ENCODE results near the gene MPHOSPH10. TPM values are rescaled to one million over a fixed set of nuclear protein-coding genes. Genes with fewer than 3 reads are reported as not detected.

Gene MPHOSPH10
- total and polyA plus RNA-seq, 2 of the 13 experiments (the other 11 are each of a cell fraction or from before 2014, with no cell fraction given) = 37.8 to 137 TPM

GRCh38 chr2:71130152-71130904, at the start of gene MPHOSPH10, which contains the start of gene MCEE (continued):
- TF ChIP-seq, protein P1, sequence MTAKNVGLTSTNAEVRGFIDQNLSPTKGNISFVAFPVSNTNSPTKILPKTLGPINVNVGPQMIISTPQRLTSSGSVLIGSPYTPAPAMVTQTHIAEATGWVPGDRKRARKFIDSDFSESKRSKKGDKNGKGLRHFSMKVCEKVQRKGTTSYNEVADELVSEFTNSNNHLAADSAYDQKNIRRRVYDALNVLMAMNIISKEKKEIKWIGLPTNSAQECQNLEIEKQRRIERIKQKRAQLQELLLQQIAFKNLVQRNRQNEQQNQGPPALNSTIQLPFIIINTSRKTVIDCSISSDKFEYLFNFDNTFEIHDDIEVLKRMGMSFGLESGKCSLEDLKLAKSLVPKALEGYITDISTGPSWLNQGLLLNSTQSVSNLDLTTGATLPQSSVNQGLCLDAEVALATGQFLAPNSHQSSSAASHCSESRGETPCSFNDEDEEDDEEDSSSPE (CRISPR knock-in tag; IDR thresholded peaks at IDR 0.05) = peak; percentile 78
- TF ChIP-seq, protein P2, sequence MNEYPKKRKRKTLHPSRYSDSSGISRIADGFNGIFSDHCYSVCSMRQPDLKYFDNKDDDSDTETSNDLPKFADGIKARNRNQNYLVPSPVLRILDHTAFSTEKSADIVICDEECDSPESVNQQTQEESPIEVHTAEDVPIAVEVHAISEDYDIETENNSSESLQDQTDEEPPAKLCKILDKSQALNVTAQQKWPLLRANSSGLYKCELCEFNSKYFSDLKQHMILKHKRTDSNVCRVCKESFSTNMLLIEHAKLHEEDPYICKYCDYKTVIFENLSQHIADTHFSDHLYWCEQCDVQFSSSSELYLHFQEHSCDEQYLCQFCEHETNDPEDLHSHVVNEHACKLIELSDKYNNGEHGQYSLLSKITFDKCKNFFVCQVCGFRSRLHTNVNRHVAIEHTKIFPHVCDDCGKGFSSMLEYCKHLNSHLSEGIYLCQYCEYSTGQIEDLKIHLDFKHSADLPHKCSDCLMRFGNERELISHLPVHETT (CRISPR knock-in tag; conservative IDR thresholded peaks at IDR 0.05) = peak; percentile 55; the same call in 1 of the 2 replicates
- TF ChIP-seq, protein P3, sequence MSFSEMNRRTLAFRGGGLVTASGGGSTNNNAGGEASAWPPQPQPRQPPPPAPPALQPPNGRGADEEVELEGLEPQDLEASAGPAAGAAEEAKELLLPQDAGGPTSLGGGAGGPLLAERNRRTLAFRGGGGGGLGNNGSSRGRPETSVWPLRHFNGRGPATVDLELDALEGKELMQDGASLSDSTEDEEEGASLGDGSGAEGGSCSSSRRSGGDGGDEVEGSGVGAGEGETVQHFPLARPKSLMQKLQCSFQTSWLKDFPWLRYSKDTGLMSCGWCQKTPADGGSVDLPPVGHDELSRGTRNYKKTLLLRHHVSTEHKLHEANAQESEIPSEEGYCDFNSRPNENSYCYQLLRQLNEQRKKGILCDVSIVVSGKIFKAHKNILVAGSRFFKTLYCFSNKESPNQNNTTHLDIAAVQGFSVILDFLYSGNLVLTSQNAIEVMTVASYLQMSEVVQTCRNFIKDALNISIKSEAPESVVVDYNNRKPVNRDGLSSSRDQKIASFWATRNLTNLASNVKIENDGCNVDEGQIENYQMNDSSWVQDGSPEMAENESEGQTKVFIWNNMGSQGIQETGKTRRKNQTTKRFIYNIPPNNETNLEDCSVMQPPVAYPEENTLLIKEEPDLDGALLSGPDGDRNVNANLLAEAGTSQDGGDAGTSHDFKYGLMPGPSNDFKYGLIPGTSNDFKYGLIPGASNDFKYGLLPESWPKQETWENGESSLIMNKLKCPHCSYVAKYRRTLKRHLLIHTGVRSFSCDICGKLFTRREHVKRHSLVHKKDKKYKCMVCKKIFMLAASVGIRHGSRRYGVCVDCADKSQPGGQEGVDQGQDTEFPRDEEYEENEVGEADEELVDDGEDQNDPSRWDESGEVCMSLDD (CRISPR knock-in tag; IDR thresholded peaks at IDR 0.05; ENCODE audit: borderline replicate concordance) = peak; percentile 74; the same call in 1 of the 2 replicates
- TF ChIP-seq SP5 (CRISPR knock-in tag; IDR thresholded peaks at IDR 0.05; ENCODE audit: borderline replicate concordance, low read depth) (0 out of 2 replicates have a peak, but pooled peaks have one; percentile 13), ZBTB7A (CRISPR knock-in tag; IDR thresholded peaks at IDR 0.05) (peak; percentile 68; the same call in 1 of the 2 replicates), EED (CRISPR knock-in tag; IDR thresholded peaks at IDR 0.05) (peak; percentile 99), HINFP (CRISPR knock-in tag; IDR thresholded peaks at IDR 0.05; ENCODE audit: low read depth) (peak; percentile 44; the same call in 1 of the 2 replicates), KDM4B (CRISPR knock-in tag; IDR thresholded peaks at IDR 0.05) (no peak; the same call in 1 of the 2 replicates), TIGD3 (CRISPR knock-in tag; IDR thresholded peaks at IDR 0.05; ENCODE audit: borderline replicate concordance) (peak; percentile 90), ISX (CRISPR knock-in tag; conservative IDR thresholded peaks at IDR 0.05) (peak; percentile 83; the same call in 1 of the 2 replicates), ZFP62 (CRISPR knock-in tag; IDR thresholded peaks at IDR 0.05) (no peak), PATZ1 (CRISPR knock-in tag; IDR thresholded peaks at IDR 0.05) (peak; percentile 42), ZNF484 (CRISPR knock-in tag; IDR thresholded peaks at IDR 0.05; ENCODE audit: borderline replicate concordance, low read depth) (0 out of 2 replicates have a peak, but pooled peaks have one; percentile 33), PCBP2 (optimal IDR thresholded peaks at IDR 0.05; ENCODE audit: low read depth, low read length, poor library complexity, severe bottlenecking) (no peak)
- TF ChIP-seq, protein P4, sequence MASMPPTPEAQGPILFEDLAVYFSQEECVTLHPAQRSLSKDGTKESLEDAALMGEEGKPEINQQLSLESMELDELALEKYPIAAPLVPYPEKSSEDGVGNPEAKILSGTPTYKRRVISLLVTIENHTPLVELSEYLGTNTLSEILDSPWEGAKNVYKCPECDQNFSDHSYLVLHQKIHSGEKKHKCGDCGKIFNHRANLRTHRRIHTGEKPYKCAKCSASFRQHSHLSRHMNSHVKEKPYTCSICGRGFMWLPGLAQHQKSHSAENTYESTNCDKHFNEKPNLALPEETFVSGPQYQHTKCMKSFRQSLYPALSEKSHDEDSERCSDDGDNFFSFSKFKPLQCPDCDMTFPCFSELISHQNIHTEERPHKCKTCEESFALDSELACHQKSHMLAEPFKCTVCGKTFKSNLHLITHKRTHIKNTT (CRISPR knock-in tag; IDR thresholded peaks at IDR 0.05) = no peak
